Measurements from ENCODE around the gene SLC37A3.
"Not testable (repeated sequence)": the region's sequence is repeated elsewhere in the genome, so short reads cannot be mapped to it uniquely, and the experiment has no call there.

SLC37A3 gene

GRCh38 chr7:140349144-140349771 is 49.1 kb downstream of the SLC37A3 start:
- peaks cover 32% of the 10 kb centered on the region for H3K4me1 Mint-ChIP-seq
- no peak overlapping the region for H3K4me3 Mint-ChIP-seq
- peak overlapping the region; percentile 41 for H3K27ac Mint-ChIP-seq
- peaks cover 63% of the 10 kb centered on the region for H3K36me3 Mint-ChIP-seq (ENCODE audit: low read depth)
- DNase-seq: no peak
- H3K27me3 Mint-ChIP-seq (ENCODE audit: low read depth, poor library complexity): no peaks in the 10 kb centered on the region
- TF ChIP-seq CTCF (IDR thresholded peaks at IDR 0.05): no peak
- H3K9me3 Mint-ChIP-seq: no peaks in the 10 kb centered on the region

- H3K36me3 Mint-ChIP-seq (ENCODE audit: low read depth): peaks cover 59% of the 10 kb centered on the region
- peaks cover 32% of the 10 kb centered on the region for H3K4me1 Mint-ChIP-seq
- H3K27me3 Mint-ChIP-seq (ENCODE audit: low read depth, poor library complexity): no peaks in the 10 kb centered on the region
- H3K4me3 Mint-ChIP-seq: no peak overlapping the region
- no peak for DNase-seq
- H3K9me3 Mint-ChIP-seq: no peaks in the 10 kb centered on the region
- H3K27ac Mint-ChIP-seq: peak overlapping the region; percentile 46
- no peak for TF ChIP-seq CTCF (IDR thresholded peaks at IDR 0.05)
Observed at GRCh38 chr7:140348161-140348849, 50.0 kb downstream of the SLC37A3 start.

GRCh38 chr7:140347218-140347617 is 51.1 kb downstream of the SLC37A3 start:
- H3K4me3 Mint-ChIP-seq: no peak overlapping the region
- H3K4me1 Mint-ChIP-seq: peaks cover 32% of the 10 kb centered on the region
- peaks cover 57% of the 10 kb centered on the region for H3K36me3 Mint-ChIP-seq (ENCODE audit: low read depth)
- no peaks in the 10 kb centered on the region for H3K27me3 Mint-ChIP-seq (ENCODE audit: low read depth, poor library complexity)
- H3K9me3 Mint-ChIP-seq: no peaks in the 10 kb centered on the region
- DNase-seq: no peak
- TF ChIP-seq CTCF (IDR thresholded peaks at IDR 0.05): no peak
- no peak overlapping the region for H3K27ac Mint-ChIP-seq

- H3K9me3 Mint-ChIP-seq: no peaks in the 10 kb centered on the region
- no peak overlapping the region for H3K4me3 Mint-ChIP-seq
- DNase-seq: no peak
- peaks cover 32% of the 10 kb centered on the region for H3K4me1 Mint-ChIP-seq
- TF ChIP-seq CTCF (IDR thresholded peaks at IDR 0.05): no peak
- peaks cover 53% of the 10 kb centered on the region for H3K36me3 Mint-ChIP-seq (ENCODE audit: low read depth)
- H3K27me3 Mint-ChIP-seq (ENCODE audit: low read depth, poor library complexity): no peaks in the 10 kb centered on the region
- peak overlapping the region; percentile 46 for H3K27ac Mint-ChIP-seq
Observed at GRCh38 chr7:140345426-140345825, 52.9 kb downstream of the SLC37A3 start.

DNA sequence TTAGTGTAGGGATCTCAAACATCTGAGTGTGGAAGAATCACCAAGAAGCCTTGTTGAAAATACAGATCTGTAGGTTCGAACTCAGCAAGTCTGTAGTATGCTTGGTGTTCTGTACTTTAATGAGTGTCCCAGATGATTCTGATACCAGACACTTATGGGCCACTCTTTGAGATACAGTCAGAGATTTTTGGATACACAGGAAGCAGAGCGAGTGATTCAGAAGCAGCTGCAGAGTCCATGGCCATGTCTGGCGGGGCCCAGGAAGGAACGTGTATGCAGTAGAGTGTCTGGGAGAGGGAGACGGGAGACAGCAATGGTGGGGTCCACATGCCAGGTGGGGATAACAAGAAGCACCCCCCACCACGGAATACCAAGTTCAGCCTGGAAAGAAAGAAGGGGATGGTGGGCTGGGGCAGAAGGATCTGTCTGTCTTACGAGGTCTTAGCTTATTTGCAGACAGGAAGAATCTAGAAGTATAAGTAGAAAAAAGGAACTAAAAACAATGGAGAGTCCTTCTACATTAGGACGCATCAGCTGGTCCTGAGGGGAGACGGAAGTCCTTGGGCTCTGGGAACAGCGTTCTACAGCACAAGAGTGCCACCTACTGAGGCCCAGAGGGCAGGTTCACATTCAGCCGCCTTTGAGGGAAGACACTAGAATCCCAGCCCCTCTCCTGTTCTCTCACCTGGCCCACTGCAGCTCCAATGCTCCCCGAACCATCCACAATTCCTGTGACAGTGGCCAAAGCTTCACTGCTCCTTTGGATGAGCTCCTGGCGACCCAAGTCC is 55.4 kb downstream of the SLC37A3 start:
- peak; percentile 48 for TF ChIP-seq CTCF (IDR thresholded peaks at IDR 0.05)
- Mint-ChIP-seq H3K27ac (no peak overlapping the region), H3K4me1 (peaks cover 14% of the 10 kb centered on the region)

GRCh38 chr7:140338959-140339358 is 59.4 kb downstream of the SLC37A3 start:
- H3K36me3 Mint-ChIP-seq (ENCODE audit: low read depth): peaks cover 74% of the 10 kb centered on the region

More for the DNA sequence above, 55.4 kb downstream of the SLC37A3 start:
- Mint-ChIP-seq H3K9me3 (peaks cover 7% of the 10 kb centered on the region), H3K27me3 (ENCODE audit: low read depth, poor library complexity) (peaks cover 1% of the 10 kb centered on the region), H3K36me3 (ENCODE audit: low read depth) (peaks cover 61% of the 10 kb centered on the region), H3K4me3 (no peak overlapping the region)
- peak; percentile 42 for DNase-seq

More at GRCh38 chr7:140338959-140339358, 59.4 kb downstream of the SLC37A3 start:
- not testable (repeated sequence) for H3K4me1 Mint-ChIP-seq; H3K4me3 Mint-ChIP-seq; H3K27me3 Mint-ChIP-seq (ENCODE audit: low read depth, poor library complexity); DNase-seq; H3K9me3 Mint-ChIP-seq; H3K27ac Mint-ChIP-seq

Measured in nephron progenitor cell (in vitro differentiated cells).